Mucosa of stomach (tissue), 1 donor: ENCODE measurements around the gene NPAS3.

ENCODE experiments used
- H3K27me3 ChIP-seq: one replicate; pipeline ENCODE4 v1.7.0; 2013; ENCODE audit warnings: mild to moderate bottlenecking, low read length; ENCODE audit not compliant: control insufficient read depth, insufficient read depth
- H3K36me3 ChIP-seq: one replicate; pipeline ENCODE4 v1.7.0; 2013; ENCODE audit warnings: low read length; ENCODE audit not compliant: control insufficient read depth, insufficient read depth
- H3K4me1 ChIP-seq: one replicate; pipeline ENCODE4 v1.7.0; 2013; ENCODE audit warnings: mild to moderate bottlenecking, low read length; ENCODE audit not compliant: control insufficient read depth, insufficient read depth
- H3K4me3 ChIP-seq: one replicate; pipeline ENCODE4 v1.7.0; 2013; ENCODE audit warnings: low read length
- H3K9ac ChIP-seq: one replicate; pipeline ENCODE4 v1.7.0; 2013; ENCODE audit warnings: mild to moderate bottlenecking, low read length, moderate library complexity
- H3K9me3 ChIP-seq: one replicate; pipeline ENCODE4 v1.7.0; 2013; ENCODE audit warnings: mild to moderate bottlenecking, low read length, moderate library complexity; ENCODE audit not compliant: control insufficient read depth
- donor health status: Pancreatic carcinoma.

Gene NPAS3

GRCh38 chr14:33736979-33737378 lies 798.3 kb downstream of the NPAS3 start:
- Histone ChIP-seq H3K4me1 (no peaks in the 10 kb centered on the region), H3K9me3 (no peaks in the 10 kb centered on the region), H3K9ac (no peak overlapping the region), H3K4me3 (no peak overlapping the region), H3K27me3 (no peaks in the 10 kb centered on the region), H3K36me3 (no peaks in the 10 kb centered on the region)

GRCh38 chr14:33737446-33737845 lies 798.8 kb downstream of the NPAS3 start:
- no peak overlapping the region for H3K9ac ChIP-seq

GRCh38 chr14:33738029-33738428 lies 799.4 kb downstream of the NPAS3 start:
- Histone ChIP-seq H3K4me3 (no peak overlapping the region), H3K9me3 (no peaks in the 10 kb centered on the region), H3K36me3 (no peaks in the 10 kb centered on the region), H3K9ac (no peak overlapping the region), H3K27me3 (no peaks in the 10 kb centered on the region), H3K4me1 (no peaks in the 10 kb centered on the region)

More at GRCh38 chr14:33737446-33737845, 798.8 kb downstream of the NPAS3 start:
- H3K9me3 ChIP-seq: no peaks in the 10 kb centered on the region
- no peak overlapping the region for H3K4me3 ChIP-seq
- no peaks in the 10 kb centered on the region for H3K27me3 ChIP-seq
- no peaks in the 10 kb centered on the region for H3K4me1 ChIP-seq
- no peaks in the 10 kb centered on the region for H3K36me3 ChIP-seq

- no peaks in the 10 kb centered on the region for H3K4me1 ChIP-seq
- H3K36me3 ChIP-seq: no peaks in the 10 kb centered on the region
- H3K27me3 ChIP-seq: no peaks in the 10 kb centered on the region
- H3K9ac ChIP-seq: no peak overlapping the region
- no peak overlapping the region for H3K4me3 ChIP-seq
- H3K9me3 ChIP-seq: no peaks in the 10 kb centered on the region
These were observed 799.8 kb downstream of the NPAS3 start for GRCh38 chr14:33738491-33738890.

GRCh38 chr14:33740531-33740930 lies 801.9 kb downstream of the NPAS3 start:
- H3K4me3 ChIP-seq: no peak overlapping the region
- no peaks in the 10 kb centered on the region for H3K27me3 ChIP-seq

GRCh38 chr14:33742166-33742565 lies 803.5 kb downstream of the NPAS3 start:
- no peak overlapping the region for H3K9ac ChIP-seq
- no peaks in the 10 kb centered on the region for H3K36me3 ChIP-seq
- no peaks in the 10 kb centered on the region for H3K4me1 ChIP-seq
- H3K9me3 ChIP-seq: no peaks in the 10 kb centered on the region
- no peak overlapping the region for H3K4me3 ChIP-seq
- no peaks in the 10 kb centered on the region for H3K27me3 ChIP-seq

More at GRCh38 chr14:33740531-33740930, 801.9 kb downstream of the NPAS3 start:
- Histone ChIP-seq H3K4me1 (no peaks in the 10 kb centered on the region), H3K36me3 (no peaks in the 10 kb centered on the region), H3K9me3 (no peaks in the 10 kb centered on the region), H3K9ac (no peak overlapping the region)

GRCh38 chr14:33745163-33745562 lies 806.5 kb downstream of the NPAS3 start:
- Histone ChIP-seq H3K27me3 (no peaks in the 10 kb centered on the region), H3K4me1 (no peaks in the 10 kb centered on the region), H3K9me3 (no peaks in the 10 kb centered on the region), H3K9ac (no peak overlapping the region), H3K36me3 (no peaks in the 10 kb centered on the region), H3K4me3 (no peak overlapping the region)

GRCh38 chr14:33747749-33748148 lies 809.1 kb downstream of the NPAS3 start:
- Histone ChIP-seq H3K36me3 (no peaks in the 10 kb centered on the region), H3K9ac (no peak overlapping the region), H3K4me1 (no peaks in the 10 kb centered on the region), H3K27me3 (no peaks in the 10 kb centered on the region), H3K9me3 (no peaks in the 10 kb centered on the region), H3K4me3 (no peak overlapping the region)

- no peaks in the 10 kb centered on the region for H3K36me3 ChIP-seq
- H3K9ac ChIP-seq: no peak overlapping the region
- no peak overlapping the region for H3K4me3 ChIP-seq
- H3K4me1 ChIP-seq: no peaks in the 10 kb centered on the region
- no peaks in the 10 kb centered on the region for H3K27me3 ChIP-seq
- no peaks in the 10 kb centered on the region for H3K9me3 ChIP-seq
These were observed 815.6 kb downstream of the NPAS3 start for GRCh38 chr14:33754261-33754660.

GRCh38 chr14:33755358-33755757 lies 816.7 kb downstream of the NPAS3 start:
- Histone ChIP-seq H3K9me3 (no peaks in the 10 kb centered on the region), H3K9ac (no peak overlapping the region), H3K27me3 (no peaks in the 10 kb centered on the region), H3K4me1 (no peaks in the 10 kb centered on the region), H3K4me3 (no peak overlapping the region), H3K36me3 (no peaks in the 10 kb centered on the region)

- Histone ChIP-seq H3K4me1 (no peaks in the 10 kb centered on the region), H3K36me3 (no peaks in the 10 kb centered on the region), H3K9ac (no peak overlapping the region), H3K9me3 (no peaks in the 10 kb centered on the region), H3K27me3 (no peaks in the 10 kb centered on the region), H3K4me3 (no peak overlapping the region)
These were observed 818.2 kb downstream of the NPAS3 start for GRCh38 chr14:33756833-33757232.

- Histone ChIP-seq H3K9ac (no peak overlapping the region), H3K9me3 (no peaks in the 10 kb centered on the region), H3K27me3 (no peaks in the 10 kb centered on the region), H3K36me3 (no peaks in the 10 kb centered on the region), H3K4me3 (no peak overlapping the region), H3K4me1 (no peaks in the 10 kb centered on the region)
These were observed 819.9 kb downstream of the NPAS3 start for GRCh38 chr14:33758547-33758946.

GRCh38 chr14:33762161-33762851 lies 823.6 kb downstream of the NPAS3 start:
- Histone ChIP-seq H3K9me3 (no peaks in the 10 kb centered on the region), H3K4me3 (no peak overlapping the region), H3K9ac (no peak overlapping the region), H3K27me3 (no peaks in the 10 kb centered on the region), H3K4me1 (no peaks in the 10 kb centered on the region), H3K36me3 (no peaks in the 10 kb centered on the region)
